K562 (cell line): ENCODE data around the gene GAL3ST1. TPM values are rescaled to one million over a fixed set of nuclear protein-coding genes. Genes with fewer than 3 reads are reported as not detected.

ENCODE experiments used
- BHLHE40 ChIP-seq: IDR thresholded peaks from 2 replicates; pipeline ENCODE4 v1.6.1; 2011; ENCODE audit warnings: low read length, improper control_type of control experiment
- CBFA2T2 ChIP-seq: fragments of 450-650 bp; conservative IDR thresholded peaks from 2 replicates; pipeline ENCODE4 v1.6.1; 2017; ENCODE audit warnings: mild to moderate bottlenecking
- HNRNPK ChIP-seq: fragments of 200-400 bp; formaldehyde crosslinking; IDR thresholded peaks from one replicate; pipeline ENCODE4 v1.6.1; 2018; ENCODE audit warnings: mild to moderate bottlenecking, low read depth, low read length; ENCODE audit not compliant: poor library complexity, severe bottlenecking
- KDM4B ChIP-seq, 2 experiments: fragments of 450-650 bp in 1 of 2; sonication (generic) in 1 of 2; IDR thresholded peaks; 2 replicates each; pipeline ENCODE4 v1.6.1; 2016 to 2017; ENCODE audit warnings: borderline replicate concordance in 2 of 2, antibody characterized with exemption in 1 of 2, low read depth in 1 of 2, mild to moderate bottlenecking in 1 of 2
- PHF20 ChIP-seq: fragments of 450-650 bp; IDR thresholded peaks from 2 replicates; pipeline ENCODE4 v1.6.1; 2018; ENCODE audit not compliant: partially characterized antibody
- POLR2AphosphoS5 ChIP-seq: IDR thresholded peaks from 2 replicates; pipeline ENCODE4 v1.6.1; 2011; ENCODE audit warnings: mild to moderate bottlenecking, low read depth, low read length, moderate library complexity; ENCODE audit not compliant: control insufficient read depth, insufficient read depth
- POU5F1 ChIP-seq: fragments of 150-350 bp; IDR thresholded peaks from 2 replicates; pipeline ENCODE4 v1.6.1; 2014; ENCODE audit warnings: borderline replicate concordance, low read length, low read depth, mild to moderate bottlenecking; ENCODE audit not compliant: partially characterized antibody
- RFX1 ChIP-seq: fragments of 450-650 bp; IDR thresholded peaks from 2 replicates; pipeline ENCODE4 v1.6.1; 2016; ENCODE audit warnings: mild to moderate bottlenecking, moderate library complexity
- STAG1 ChIP-seq: sonication (generic); formaldehyde crosslinking; IDR thresholded peaks from 2 replicates; pipeline ENCODE4 v1.5.0; 2020; ENCODE audit warnings: missing genetic modification reagents, borderline replicate concordance
- TAF7 ChIP-seq: fragments of 450-650 bp; IDR thresholded peaks from 2 replicates; pipeline ENCODE4 v1.6.1; 2016; ENCODE audit warnings: missing genetic modification characterization, missing compliant biosample characterization
- ZNF24 ChIP-seq: fragments of 450-650 bp; IDR thresholded peaks from 2 replicates; pipeline ENCODE4 v1.6.1; 2016
- ZNF707 ChIP-seq: fragments of 250-450 bp; sonication (Bioruptor Pico); conservative IDR thresholded peaks from 2 replicates; pipeline ENCODE4 v1.8.0; 2022; ENCODE audit warnings: inconsistent platforms, mild to moderate bottlenecking, moderate library complexity
- ZNF75A ChIP-seq: fragments of 450-650 bp; formaldehyde crosslinking; IDR thresholded peaks from 2 replicates; pipeline ENCODE4 v1.4.0; 2020; ENCODE audit warnings: mild to moderate bottlenecking
- polyA plus RNA-seq, 8 experiments: library from polyadenylated mRNA; depleted of rRNA in 4 of 8; stranded (reverse) in 5 of 8; unstranded in 3 of 8; fragments of >200 nt; fragmentation: Nextera tagmentation in 2 of 8; fragmentation: Illumina TruSeq in 1 of 8; extraction: Ambion mirVana in 2 of 8; extraction: Trizol in 1 of 8; gene quantifications; 2 replicates each; pipeline versions ENCODE4 v1.2.1 to v1.2.3, GENCODE V29; 2011 to 2014; ENCODE audit warnings: inconsistent platforms in 1 of 8, missing spikeins in 1 of 8
- total RNA-seq, 7 experiments: library from RNA; depleted of rRNA in 6 of 7; stranded (reverse); fragments of >200 nt in 6 of 7; fragmentation: Illumina TruSeq in 2 of 7; extraction: Trizol in 2 of 7; gene quantifications; 2 replicates each; pipeline versions ENCODE4 v1.2.1 to v1.2.3, GENCODE V29; 2011 to 2021; ENCODE audit warnings: low replicate concordance in 1 of 7
- TF ChIP-seq, protein P1 (sequence below): fragments of 450-650 bp; formaldehyde crosslinking; IDR thresholded peaks from 2 replicates; pipeline ENCODE4 v1.4.0; 2020; ENCODE audit warnings: mild to moderate bottlenecking, moderate library complexity
- TF ChIP-seq, protein P2 (sequence below), 2 experiments: fragments of 450-650 bp; IDR thresholded peaks; 2 replicates each; pipeline ENCODE4 v1.6.1; 2016; ENCODE audit warnings: mild to moderate bottlenecking in 2 of 2, borderline replicate concordance in 1 of 2, low read depth in 1 of 2, moderate library complexity in 1 of 2
- TF ChIP-seq, protein P3 (sequence below), 3 experiments: IDR thresholded peaks in 2 of 3; conservative IDR thresholded peaks in 1 of 3; 2 replicates each; pipeline ENCODE4 v1.5.1; 2011 to 2012; ENCODE audit warnings: low read length in 3 of 3, mild to moderate bottlenecking in 3 of 3, control low read depth in 2 of 3, improper control_type of control experiment in 1 of 3, inconsistent platforms in 1 of 3, low read depth in 1 of 3, mixed read lengths in 1 of 3, moderate library complexity in 1 of 3; ENCODE audit not compliant: insufficient read depth in 2 of 3

Gene GAL3ST1
- total and polyA plus RNA-seq, 9 of the 15 experiments (the other 6 are each of a cell fraction or from before 2014, with no cell fraction given): 0.03 to 1.9 (median 0.33) TPM; not detected in 1

DNA sequence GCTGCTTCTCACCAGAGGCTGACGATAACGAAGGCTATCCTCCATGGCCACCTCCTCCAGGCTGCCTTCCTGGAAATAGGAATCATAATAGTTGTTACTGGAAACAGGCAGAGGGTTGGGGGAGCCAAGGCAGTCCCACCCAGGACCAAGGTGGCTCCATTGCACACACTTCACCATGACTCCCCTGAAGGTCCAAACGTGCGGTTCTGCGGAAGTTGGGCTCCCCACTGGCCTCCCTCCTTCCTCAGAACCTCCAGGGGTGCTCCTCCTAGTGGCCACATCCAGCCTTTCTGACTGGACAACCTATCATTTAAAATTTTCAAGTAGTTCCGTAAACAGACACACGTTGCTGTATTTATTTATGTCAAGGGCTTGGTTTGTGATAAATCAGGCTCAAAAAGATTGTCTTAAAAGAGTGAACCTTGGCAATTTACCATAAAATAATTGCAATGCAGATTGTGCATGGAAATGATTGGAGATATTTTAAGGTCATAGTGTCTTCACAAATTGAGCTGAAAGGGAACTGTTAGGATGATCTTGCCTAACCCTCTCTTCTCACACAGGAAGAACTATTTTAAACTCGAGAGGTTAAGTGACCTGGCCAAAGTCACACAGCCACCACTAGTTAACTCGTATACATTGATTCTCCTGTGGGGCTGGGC is 31.1 kb upstream of the GAL3ST1 start (continued):
- TF ChIP-seq, protein P1, sequence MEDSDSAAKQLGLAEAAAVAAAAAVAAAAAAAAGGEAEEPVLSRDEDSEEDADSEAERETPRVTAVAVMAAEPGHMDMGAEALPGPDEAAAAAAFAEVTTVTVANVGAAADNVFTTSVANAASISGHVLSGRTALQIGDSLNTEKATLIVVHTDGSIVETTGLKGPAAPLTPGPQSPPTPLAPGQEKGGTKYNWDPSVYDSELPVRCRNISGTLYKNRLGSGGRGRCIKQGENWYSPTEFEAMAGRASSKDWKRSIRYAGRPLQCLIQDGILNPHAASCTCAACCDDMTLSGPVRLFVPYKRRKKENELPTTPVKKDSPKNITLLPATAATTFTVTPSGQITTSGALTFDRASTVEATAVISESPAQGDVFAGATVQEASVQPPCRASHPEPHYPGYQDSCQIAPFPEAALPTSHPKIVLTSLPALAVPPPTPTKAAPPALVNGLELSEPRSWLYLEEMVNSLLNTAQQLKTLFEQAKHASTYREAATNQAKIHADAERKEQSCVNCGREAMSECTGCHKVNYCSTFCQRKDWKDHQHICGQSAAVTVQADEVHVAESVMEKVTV (CRISPR knock-in tag): no peak
- no peak for TF ChIP-seq PHF20
- TF ChIP-seq CBFA2T2: no peak
- no peak for TF ChIP-seq RFX1
- TF ChIP-seq, protein P2, sequence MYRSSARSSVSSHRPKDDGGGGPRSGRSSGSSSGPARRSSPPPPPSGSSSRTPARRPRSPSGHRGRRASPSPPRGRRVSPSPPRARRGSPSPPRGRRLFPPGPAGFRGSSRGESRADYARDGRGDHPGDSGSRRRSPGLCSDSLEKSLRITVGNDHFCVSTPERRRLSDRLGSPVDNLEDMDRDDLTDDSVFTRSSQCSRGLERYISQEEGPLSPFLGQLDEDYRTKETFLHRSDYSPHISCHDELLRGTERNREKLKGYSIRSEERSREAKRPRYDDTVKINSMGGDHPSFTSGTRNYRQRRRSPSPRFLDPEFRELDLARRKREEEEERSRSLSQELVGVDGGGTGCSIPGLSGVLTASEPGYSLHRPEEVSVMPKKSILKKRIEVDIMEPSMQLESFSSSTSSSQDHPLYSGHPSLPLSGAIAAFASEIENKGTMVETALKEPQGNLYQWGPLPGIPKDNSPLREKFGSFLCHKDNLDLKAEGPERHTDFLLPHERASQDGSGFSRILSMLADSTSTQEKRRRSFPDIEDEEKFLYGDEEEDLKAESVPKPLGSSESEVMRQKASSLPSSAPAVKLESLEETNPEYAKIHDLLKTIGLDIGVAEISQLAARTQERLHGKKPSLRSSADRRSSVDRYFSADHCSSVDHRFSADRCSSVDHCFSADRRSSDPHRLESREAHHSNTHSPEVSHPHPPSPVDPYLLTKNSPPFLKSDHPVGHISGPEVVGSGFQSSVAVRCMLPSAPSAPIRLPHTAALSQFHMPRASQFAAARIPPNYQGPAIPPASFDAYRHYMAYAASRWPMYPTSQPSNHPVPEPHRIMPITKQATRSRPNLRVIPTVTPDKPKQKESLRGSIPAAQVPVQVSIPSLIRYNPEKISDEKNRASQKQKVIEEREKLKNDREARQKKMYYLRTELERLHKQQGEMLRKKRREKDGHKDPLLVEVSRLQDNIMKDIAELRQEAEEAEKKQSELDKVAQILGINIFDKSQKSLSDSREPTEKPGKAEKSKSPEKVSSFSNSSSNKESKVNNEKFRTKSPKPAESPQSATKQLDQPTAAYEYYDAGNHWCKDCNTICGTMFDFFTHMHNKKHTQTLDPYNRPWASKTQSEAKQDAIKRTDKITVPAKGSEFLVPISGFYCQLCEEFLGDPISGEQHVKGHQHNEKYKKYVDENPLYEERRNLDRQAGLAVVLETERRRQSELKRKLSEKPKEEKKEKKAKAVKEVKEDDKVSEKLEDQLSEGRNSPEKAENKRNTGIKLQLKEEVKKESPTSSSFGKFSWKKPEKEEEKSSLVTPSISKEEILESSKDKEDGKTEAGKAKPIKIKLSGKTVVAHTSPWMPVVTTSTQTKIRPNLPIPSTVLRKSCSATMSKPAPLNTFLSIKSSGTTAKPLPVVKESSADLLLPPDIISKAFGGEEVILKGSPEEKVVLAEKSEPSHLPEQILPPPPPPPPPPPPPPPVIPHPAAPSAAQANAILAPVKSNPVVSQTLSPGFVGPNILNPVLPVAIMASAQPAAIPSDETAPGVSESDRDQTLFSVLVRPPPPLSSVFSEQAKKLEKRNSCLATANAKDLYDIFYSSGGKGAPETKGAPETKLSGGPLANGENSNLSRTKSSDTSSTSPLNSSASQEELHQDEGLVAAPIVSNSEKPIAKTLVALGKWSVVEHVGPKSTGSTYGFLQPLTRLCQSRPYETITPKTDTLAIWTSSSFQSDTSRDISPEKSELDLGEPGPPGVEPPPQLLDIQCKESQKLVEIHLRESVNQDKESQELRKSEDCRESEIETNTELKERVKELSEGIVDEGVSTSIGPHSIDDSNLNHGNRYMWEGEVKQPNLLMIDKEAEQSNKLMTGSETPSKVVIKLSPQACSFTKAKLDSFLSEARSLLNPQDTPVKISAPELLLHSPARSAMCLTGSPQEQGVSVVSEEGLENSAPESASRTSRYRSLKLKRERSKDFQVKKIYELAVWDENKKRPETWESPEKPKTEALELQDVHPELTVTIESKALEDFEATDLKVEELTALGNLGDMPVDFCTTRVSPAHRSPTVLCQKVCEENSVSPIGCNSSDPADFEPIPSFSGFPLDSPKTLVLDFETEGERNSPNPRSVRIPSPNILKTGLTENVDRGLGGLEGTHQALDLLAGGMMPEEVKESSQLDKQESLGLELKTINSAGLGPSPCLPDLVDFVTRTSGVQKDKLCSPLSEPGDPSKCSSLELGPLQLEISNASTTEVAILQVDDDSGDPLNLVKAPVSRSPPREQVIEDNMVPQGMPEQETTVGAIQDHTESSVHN (IDR thresholded peaks at IDR 0.05; ENCODE audit: borderline replicate concordance in 1 of 2, low read depth in 1 of 2): no peak
- 0 out of 2 replicates have a peak, but pooled peaks have one; percentile 36 for TF ChIP-seq BHLHE40
- TF ChIP-seq TAF7 (tag): no peak
- no peak for TF ChIP-seq ZNF75A (CRISPR knock-in tag)
- TF ChIP-seq, protein P3, sequence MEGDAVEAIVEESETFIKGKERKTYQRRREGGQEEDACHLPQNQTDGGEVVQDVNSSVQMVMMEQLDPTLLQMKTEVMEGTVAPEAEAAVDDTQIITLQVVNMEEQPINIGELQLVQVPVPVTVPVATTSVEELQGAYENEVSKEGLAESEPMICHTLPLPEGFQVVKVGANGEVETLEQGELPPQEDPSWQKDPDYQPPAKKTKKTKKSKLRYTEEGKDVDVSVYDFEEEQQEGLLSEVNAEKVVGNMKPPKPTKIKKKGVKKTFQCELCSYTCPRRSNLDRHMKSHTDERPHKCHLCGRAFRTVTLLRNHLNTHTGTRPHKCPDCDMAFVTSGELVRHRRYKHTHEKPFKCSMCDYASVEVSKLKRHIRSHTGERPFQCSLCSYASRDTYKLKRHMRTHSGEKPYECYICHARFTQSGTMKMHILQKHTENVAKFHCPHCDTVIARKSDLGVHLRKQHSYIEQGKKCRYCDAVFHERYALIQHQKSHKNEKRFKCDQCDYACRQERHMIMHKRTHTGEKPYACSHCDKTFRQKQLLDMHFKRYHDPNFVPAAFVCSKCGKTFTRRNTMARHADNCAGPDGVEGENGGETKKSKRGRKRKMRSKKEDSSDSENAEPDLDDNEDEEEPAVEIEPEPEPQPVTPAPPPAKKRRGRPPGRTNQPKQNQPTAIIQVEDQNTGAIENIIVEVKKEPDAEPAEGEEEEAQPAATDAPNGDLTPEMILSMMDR (IDR thresholded peaks at IDR 0.05 in 2 of 3, conservative IDR thresholded peaks at IDR 0.05 in 1 of 3; ENCODE audit: insufficient read depth in 2 of 3, low read depth in 1 of 3, low read length in 3 of 3): peak; percentile 64 to 83 (median 77)
- no peak for TF ChIP-seq KDM4B (IDR thresholded peaks at IDR 0.05; ENCODE audit: borderline replicate concordance in 2 of 2, low read depth in 1 of 2)
- TF ChIP-seq STAG1 (CRISPR knock-in tag): no peak
- no peak for TF ChIP-seq ZNF24
- TF ChIP-seq ZNF707 (CRISPR knock-in tag): no peak
- no peak for TF ChIP-seq POU5F1
- no peak for TF ChIP-seq POLR2AphosphoS5
- no peak for TF ChIP-seq HNRNPK
